Activated CD4-positive, alpha-beta T cell treated with anti-CD3 and anti-CD28 coated beads, Interleukin-2, amount 50 U/mL, for 24 hours (primary cell): ENCODE data around the gene UNC119B.

Source experiments
- DNase-seq, 2 donors: peaks; one replicate each; pipeline ENCODE4 v3.0.0-alpha.2; 2020; ENCODE audit warnings: low read depth in 1 of 2, low spot score in 1 of 2

Gene UNC119B

DNA sequence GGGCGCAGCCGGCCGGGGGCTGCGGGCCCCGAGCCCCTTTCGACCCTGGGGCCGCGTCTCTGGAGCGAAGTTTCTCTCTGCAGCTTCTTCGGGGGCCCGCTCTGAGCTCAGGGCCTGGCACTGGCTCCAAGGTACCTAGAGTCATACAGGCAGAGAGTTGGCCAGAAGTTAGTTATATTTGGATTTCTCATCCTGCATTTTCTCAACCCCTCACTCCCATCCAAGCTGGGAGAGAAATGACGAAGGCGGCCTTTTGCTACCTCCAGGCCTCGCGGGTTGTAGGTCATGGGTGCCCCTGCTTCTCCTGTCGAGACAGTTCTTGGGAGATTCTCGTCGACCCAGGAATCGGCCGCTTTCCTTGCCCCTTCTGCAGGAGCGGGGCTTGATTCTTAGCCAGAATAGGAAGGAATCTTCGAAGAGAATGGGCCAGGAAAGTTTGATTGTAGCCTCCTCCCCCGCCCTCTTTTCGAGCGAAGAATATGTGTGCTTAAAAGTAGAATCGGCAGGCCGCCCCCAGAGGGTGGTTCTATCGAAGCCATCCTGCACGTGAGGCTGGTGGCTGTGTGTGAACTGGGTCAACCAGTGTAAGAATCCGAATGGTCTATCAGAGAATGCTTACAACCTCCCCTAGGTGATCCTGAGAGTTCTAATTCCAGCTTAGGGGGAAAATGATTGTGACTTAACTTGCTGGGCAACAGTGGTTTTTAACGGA lies 22.5 kb upstream of the UNC119B start:
- DNase-seq = no peak

DNA sequence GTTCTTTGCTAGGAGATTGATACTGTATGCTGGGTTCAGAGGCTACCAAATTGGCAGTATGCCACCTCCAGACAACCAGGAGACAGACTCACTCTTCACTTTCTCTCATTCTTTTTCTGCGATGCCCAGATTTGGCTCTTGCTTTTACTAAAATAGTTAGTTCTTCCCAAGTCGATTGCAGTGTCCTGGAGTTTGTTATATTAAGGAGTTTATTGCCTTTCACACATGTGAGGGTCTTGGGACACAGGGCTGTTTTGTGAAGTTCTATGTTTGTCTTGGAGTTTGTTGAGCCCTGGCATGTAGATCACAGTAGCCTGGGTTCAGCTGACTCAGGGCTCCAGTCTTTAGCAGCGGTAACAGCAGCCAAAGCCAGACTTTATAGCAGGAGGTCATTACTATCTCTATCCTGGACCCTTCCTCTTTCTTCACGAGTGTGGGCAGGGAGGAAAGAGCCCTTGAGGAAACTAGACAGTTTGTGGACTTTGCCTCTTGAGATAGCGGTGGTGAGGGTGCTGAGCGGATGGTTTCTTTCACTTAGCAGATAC lies 21.7 kb upstream of the UNC119B start:
- no peak for DNase-seq

DNA sequence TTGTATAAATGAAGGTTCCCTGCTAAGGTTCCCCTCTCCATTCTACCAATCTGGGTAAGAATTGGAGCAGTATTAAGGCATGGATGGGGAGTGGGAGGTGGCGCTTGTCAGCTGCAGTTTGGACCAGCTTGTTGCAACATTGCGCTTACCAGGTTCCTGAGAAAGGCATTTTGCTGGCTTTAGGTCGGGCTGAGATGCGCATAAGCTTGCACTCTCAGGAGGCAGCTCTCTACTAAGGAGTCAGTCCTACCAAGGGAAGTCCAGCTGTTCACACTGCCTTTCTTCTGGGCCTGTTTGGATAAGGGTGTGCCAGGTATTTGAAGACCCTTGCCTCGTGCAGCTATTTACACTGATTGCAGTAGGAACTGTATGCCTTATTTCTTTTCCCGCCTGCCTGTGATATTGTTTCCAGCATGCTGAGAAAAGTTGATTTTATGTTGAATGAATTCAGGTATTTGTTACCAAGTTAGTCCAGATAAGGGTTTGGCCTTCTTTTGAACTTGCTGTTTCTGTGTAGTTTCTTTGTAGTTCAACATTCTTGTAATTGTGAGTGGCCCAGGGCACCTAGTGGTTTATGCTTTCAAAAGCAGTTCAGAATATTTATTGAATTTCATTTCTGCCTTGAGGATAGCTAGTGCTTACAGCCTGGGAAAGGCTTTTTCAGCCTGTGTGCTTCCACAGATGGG lies 20.7 kb upstream of the UNC119B start:
- DNase-seq = no peak

DNA sequence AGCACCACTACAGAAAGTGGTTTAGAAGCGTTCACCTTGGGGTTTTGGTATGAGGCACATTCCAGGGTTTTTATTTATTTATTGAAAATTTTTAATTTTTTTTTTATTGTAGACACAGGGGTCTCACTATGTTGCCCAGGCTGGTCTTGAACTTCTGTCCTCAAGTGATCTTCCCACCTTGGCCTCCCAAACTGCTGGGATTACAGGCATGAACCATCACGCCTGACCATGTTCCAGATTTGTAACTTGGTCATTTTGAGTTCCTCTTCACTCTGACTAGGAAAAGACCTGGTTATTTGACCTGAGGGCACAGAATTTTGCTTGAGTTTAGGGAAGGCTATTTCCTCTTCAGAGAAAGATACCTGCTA lies 20.2 kb upstream of the UNC119B start:
- no peak for DNase-seq

DNA sequence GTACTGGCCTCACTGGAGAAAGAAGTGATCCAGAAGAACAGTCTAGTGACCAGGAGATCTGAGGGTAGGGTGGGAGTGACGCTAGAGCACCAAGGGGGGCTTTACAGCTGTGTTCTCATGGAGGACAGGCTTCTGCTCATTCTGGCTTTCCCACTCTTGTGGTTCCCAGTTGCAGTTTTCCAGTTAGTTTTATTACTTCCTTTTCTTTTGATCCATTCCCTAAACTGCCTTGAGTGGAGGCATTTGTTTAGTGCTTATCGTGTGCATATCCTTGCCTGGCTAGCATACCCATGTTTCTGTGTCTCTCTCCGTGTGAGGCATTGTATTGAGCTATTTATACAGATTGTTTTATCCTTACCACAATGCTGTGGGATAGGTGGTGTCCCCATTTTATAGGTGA lies 19.3 kb upstream of the UNC119B start:
- DNase-seq = no peak

DNA sequence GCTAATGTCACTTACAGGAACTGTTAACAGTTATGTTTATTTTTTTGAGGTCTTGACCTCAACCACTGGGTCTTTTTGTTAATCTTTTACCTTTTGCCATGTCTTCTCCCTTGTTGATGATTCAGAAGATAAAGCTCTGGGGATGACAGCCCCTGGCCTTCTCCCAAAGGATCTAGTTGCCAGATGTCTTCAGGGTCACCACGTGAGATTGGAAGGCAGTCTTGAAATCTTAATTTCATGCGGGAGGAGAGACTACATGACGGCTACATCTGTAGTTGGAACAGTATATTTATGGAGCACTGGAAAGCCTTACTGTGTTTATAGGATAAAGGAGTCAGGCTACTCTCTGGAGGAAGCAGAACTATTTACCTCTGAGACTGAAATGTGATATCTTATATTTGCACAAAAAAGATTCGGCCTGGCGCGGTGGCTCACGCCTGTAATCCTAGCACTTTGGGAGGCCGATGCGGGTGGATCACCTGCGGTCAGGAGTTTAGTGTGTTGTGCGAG lies 17.7 kb upstream of the UNC119B start:
- no peak for DNase-seq

DNA sequence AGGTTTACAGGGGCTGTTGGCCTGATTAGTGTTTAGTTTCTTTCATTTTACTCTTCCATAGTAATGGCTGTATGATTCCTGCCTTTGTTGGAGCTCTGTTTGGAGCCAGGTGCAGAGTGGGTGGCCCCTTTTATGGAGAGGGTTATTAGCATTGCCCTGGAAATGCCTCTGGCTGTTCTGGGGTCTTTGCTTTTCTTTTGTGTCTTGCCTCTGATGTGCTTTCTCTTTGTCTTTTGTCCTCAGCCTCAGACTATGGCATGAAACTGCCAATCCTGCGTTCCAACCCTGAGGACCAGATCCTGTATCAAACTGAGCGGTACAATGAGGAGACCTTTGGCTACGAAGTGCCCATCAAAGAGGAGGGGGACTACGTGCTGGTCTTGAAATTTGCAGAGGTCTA lies 16.4 kb upstream of the UNC119B start:
- DNase-seq = no peak

DNA sequence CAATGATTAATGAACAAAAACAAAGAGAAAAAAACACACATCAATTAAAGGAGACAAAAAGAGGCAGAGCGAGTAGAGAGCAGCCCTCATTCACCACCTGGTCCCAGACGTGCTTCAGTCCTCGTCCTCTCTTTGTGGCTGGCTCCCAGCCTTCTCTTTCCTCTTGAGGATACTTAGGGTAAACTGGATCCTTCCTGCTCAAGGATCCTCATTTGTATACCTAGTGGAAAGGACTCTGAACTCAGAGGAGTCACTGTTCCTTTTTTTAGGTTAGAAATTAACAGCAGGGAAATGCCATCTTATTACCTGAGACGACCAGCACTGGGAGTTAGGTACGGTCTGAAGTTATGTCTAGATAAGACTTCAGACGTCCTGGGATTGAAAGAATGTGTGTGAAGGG lies 13.6 kb upstream of the UNC119B start:
- DNase-seq = no peak

DNA sequence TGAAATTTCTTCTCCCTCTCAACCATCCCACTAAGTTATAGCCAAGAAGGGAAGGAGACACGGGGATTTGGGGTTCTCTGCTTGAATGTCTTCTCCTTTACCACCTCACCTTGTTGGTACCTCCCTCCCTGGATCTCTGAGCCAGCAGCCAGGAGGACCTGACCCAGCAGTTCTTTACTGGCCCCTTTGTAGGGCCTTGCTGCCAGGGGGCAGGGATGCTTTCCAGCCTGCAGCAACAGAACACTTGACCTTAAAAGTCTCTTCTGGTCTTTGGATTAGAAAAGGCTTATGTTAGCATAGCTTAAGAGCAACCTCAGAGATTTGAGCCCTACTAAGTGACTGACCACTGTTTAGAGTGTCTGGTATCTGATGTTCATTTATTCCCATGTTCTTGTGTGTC lies 12.9 kb upstream of the UNC119B start:
- no peak for DNase-seq

DNA sequence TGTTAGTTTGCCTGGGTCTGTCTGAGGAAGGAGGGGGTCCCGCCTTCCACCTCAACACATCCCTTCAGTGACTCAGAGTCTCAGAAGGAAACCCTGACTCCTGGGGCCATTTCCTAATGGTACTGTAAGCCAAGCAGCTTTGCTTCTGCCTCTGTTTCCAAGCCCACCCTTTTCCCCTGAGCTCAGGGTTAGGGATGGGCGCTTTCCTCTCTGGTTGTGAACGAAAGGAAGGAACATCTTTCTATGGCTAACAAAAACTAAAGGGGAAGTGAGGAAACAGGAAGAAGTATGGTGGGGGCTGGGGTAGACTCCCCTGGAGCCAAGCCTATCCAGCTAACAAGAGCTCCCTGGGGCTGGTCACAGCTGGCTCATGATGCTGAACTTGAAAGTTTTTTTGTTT lies 11.6 kb upstream of the UNC119B start:
- DNase-seq = no peak

DNA sequence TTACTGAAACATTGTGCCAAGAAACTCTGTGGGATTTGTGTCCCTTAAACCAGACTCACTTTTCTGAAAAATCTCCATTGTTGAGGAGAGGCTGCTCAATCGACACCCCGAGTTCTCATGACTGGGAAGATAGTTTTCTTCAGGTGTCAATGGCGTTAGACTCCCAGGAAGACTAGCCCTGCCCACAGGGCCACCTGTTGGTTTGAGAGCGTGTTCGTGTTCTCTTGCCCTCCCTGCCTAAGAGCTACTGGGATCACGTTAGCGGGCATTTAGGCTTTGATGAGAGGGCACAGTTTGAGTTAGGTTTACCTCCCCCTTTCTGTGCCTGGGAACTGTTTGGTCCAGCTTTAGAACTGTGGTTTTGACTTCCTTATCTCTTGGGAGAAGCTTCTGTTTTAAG lies 10.7 kb upstream of the UNC119B start:
- no peak for DNase-seq

DNA sequence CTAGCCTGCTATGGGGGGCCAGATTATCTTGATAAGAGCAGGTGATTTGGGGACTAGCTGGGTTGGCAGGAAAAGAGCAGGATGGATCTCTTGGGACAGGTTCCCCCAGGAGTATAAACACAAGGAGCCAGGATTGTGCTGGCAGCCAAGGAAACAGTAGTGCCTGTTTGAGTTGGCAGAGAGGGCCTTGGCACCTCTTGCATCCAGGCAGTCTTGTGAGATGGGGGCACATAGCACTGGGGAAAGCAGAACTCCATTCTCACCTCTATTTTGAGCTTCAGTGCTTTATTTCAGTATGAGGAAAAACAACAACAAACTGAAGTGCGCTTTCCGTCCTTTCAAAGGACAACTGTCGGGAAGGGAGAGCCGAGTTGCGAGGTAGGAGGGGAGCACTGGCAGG lies 9.4 kb upstream of the UNC119B start:
- DNase-seq = no peak

DNA sequence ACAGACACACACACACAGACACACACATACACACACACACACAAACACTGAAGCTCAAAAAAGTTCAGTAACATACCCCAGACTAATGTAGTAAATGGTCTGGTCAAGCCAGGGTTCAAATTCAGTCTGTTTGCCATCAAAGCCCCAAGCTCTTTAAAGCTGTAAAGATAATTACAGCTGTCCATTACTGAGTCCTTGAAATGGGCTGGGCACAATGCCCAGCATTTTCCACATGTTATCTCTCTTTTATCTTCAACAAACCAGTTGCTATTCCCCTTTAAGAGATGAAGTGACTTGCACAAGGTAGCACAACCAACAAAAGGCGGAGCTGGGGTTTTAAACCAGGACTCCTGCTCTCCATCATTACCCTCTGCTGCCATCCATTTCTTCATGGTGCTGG lies 7.6 kb upstream of the UNC119B start:
- DNase-seq = no peak

DNA sequence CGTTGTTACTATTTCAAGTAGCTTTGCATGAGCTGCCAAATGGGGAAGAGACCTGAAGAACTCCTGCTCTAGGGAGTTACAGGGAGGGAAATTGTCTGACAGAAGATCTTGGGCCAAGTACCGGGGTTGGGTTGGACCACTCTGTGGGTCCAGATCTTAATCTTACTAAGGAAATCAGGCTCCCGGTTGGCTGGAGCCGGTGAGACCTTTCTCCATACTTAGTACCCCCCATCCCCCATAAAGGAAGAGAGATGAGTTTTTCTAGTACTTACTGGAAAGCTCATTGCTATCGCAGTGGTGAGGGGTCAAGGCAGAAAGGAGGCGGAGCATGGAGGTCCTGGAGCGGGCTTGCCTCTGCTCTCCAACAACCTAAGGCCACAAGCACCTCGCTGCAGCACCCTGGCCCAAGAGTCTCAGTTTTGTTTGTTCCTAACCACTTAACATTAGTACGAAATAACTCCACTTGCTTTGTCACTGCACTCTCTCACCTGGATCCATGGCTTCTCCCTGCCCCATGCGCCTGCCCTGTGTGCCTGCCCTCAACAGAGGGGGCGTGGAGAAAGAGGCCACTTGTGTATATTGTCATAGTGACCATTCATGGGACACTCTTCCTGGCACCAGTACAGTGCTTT lies 6.8 kb upstream of the UNC119B start:
- no peak for DNase-seq

DNA sequence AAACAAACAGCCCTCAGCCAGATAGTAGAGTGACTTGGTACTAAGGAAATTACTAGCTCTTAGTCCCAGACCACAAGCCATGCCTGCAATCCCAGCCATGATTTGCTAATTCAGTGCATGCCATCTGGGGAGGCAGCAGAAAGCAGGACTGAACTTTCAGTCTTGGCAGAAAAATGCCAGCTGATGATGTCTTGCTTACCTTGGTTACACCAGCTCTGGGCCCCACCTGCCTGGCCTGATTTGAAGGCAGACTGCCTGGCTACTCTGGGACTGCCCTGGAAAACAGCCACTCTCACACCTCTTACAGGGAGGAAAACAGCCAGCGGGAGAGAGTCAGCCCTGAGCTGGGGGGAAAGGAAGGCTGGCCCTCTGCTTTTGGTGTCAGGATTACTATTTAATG lies 4.6 kb upstream of the UNC119B start:
- DNase-seq = no peak

DNA sequence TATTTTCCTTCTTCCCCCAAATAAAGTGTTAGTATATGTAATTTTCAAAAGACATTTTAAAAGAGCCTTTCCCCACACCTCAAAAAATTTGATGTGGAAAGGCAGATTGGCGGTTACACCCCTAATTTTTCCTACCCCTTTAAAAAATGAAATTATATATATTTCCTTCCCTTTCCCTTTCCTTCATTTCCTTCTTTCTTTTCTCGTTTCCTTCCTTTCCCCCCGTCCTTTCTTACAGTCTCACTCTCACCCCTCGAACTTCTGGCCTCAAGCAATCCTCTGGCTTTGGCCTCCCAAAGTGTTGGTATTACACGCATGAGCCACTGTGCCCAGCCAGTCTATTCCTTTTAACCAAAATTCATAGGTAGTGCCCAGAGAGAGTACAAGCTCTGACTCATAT lies 4.2 kb upstream of the UNC119B start:
- DNase-seq = no peak

DNA sequence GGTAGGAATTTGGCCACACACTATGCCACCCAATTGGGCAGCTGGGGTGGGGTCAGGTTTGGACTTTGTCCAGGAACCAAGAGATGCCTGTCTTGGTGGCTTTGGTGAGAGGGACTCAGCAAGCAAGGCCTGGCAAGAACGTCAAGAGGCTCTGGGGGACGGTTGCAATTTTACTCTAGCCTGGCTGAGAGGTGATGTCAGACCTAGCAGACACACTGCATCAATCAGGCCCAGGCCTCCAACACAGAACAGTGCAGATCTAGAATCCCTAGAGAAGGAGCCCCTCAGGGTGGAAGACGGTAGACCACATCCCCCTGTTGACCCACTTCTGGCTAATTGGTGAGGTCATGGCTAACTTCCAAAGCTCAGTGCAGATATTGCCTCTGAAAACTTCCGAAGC lies 1.6 kb upstream of the UNC119B start:
- DNase-seq = no peak

DNA sequence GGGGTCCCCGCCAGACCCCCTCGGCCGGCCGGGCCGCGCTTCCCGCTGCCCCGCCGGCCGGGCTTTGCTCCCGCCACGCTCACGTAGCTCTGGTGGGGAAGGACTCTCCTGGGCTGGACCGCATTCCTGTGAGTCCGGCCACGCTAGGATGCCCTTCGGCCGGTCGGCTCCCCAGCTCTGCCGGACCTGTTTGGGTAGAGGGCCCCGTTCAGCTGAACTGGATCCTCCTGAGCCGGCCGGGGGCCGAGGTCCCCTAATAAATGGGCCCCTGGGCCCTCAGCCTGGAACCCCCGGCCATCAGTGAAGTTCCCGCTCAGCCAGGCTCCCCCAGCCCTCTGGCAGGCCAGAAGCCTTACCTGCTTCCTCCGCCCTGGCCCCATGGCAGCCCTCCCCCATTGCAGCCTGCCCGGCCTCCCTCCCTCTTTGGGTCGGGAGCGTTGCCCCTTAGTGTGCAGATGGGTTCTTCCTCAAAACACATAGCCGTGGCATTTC lies 593 bp downstream of the UNC119B start:
- DNase-seq = no peak

DNA sequence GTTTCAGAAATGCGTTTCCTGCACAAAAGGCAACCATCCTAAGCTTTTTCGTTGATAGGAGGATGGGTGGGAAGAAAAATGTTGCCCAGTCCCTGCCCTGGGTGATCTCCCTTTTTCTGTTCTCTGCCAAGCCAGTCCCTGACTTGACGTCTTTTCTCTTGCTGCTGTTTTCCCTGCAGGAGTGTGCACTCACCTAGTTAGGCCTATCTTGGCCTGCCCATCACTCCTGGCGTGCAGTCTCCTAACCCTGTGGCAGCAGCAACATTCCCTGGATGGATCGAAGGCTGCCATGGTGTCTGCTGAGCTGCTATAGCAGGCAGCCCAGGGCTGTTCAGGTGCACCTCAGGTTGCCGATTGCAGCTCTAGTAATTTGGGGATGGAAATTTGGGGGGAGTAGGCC lies 1.2 kb downstream of the UNC119B start:
- DNase-seq = no peak

DNA sequence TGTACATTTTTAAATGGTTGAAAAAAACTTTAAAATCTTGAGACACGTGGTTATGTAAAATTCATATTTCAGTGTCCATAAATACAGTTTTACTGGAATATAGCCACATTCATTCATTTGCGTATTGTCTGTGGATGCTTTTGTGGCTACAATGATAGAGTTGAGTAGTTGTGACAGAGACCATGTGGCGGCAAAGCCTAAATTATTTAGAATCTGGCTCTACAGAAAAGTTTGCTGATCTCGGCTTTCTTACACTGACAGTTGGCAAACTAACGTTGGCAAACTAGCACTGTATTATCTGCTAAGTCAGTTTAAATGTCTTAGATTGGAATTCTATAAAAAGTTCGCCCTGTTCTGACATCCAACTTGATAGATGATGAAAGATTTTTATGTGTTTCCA lies 2.4 kb downstream of the UNC119B start:
- DNase-seq = no peak

DNA sequence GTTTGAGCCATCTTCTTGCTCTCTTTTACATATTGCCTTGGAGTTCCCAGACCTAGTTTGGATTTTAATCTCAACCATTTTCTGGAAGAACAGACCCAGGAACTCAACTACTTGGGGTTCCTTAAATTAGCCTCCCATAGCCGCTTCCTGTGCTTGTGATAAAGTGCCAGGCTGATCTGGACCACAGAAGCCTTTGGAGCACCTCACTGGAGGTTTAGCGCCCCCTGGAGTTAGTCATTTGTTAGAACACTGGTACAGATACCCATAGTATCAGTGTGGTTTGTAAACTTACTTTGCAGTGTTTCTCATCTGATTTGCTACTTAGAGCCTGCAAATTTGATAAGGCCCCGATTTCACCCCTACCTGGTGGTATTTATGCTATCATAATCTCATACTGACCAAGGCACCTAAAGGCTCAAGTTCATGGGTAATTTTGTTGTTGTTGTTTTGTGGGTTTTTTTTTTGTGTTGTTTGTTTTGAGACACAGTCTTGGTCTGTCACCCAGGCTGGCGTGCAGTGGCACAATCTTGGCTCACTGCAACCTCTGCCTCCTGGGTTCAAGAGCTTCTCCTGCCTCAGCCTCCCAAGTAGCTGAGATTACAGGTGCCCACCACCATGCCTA lies 3.7 kb downstream of the UNC119B start:
- DNase-seq = peak in 1 of 2 donors; percentile 83

DNA sequence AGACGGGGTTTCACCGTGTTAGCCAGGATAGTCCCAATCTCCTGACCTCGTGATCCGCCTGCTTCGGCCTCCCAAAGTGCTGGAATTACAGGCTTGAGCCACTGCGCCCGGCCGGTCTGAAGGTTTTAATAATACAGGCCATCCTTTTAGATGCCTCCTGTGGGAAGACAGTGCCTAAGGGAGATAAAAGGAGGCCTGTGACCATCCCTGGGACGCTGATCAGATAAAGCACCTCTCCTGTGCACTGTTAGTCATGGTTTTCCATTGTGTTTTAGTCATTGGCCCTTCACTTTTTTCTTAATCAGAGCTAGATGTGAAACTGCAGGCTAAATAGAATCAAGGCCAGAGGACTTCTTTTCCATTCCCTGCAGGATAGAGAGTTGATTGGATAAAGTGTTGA lies 7.8 kb downstream of the UNC119B start:
- DNase-seq = no peak
